Spleen (tissue), 7 donors: ENCODE measurements around the gene ABTB2.

ENCODE experiments used
- POLR2A ChIP-seq, 3 donors: fragments of 450-650 bp; IDR thresholded peaks; one replicate each; pipeline ENCODE4 v1.5.1; 2017; ENCODE audit warnings: antibody characterized with exemption in 3 of 3, mild to moderate bottlenecking in 1 of 3
- TF ChIP-seq, protein P1 (sequence below), 11 experiments: fragments of 200-600 bp in 7 of 11; fragments of 450-650 bp in 4 of 11; sonication (generic) in 4 of 11; IDR thresholded peaks in 8 of 11; conservative IDR thresholded peaks in 3 of 11; 1 replicate in 7 of 11; 2 replicates in 4 of 11; pipeline versions ENCODE4 v1.4.0 to v1.8.0; 2016 to 2021; ENCODE audit warnings: antibody characterized with exemption in 11 of 11, inconsistent platforms in 4 of 11, mild to moderate bottlenecking in 1 of 11
- donor health status: DM: no; HTN: no; CAD: no; lungs with moderate emphysema.
- donor health status: DM: no; HTN: no; CAD: no.
- donor health status: DM: no; HTN: no; CAD: no.

DNA sequence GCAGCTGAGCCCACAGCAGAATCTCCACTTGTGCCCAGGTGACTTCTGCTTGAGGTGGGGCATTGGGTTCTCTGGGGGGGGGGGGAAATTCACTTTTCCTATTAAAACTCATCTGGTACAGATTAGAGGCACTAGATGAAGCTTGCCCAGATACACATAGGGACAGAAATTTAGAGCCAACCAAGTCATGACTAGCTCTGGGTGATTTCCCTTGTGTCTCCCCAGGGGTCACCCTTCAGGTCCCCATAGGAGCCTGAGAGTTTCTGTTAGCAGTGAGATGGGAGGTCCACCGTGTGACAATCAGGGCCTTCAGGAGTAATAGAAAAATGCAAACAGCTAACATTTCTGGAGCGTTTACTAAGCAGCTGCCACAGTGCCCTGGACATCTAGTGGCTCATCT, 175.4 kb downstream of the ABTB2 start:
- TF ChIP-seq, protein P1, sequence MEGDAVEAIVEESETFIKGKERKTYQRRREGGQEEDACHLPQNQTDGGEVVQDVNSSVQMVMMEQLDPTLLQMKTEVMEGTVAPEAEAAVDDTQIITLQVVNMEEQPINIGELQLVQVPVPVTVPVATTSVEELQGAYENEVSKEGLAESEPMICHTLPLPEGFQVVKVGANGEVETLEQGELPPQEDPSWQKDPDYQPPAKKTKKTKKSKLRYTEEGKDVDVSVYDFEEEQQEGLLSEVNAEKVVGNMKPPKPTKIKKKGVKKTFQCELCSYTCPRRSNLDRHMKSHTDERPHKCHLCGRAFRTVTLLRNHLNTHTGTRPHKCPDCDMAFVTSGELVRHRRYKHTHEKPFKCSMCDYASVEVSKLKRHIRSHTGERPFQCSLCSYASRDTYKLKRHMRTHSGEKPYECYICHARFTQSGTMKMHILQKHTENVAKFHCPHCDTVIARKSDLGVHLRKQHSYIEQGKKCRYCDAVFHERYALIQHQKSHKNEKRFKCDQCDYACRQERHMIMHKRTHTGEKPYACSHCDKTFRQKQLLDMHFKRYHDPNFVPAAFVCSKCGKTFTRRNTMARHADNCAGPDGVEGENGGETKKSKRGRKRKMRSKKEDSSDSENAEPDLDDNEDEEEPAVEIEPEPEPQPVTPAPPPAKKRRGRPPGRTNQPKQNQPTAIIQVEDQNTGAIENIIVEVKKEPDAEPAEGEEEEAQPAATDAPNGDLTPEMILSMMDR (IDR thresholded peaks at IDR 0.05 in 8 of 11, conservative IDR thresholded peaks at IDR 0.05 in 3 of 11): no peak
- TF ChIP-seq POLR2A (IDR thresholded peaks at IDR 0.05): no peak
